PC-3 (cell line): Measurements from ENCODE around the gene ADGRL3.

ENCODE experiments used
- EZH2 ChIP-seq: fragments of 300-600 bp; sonication (generic); IDR thresholded peaks from one replicate; pipeline ENCODE4 v1.6.1; 2017; ENCODE audit warnings: antibody characterized with exemption, mild to moderate bottlenecking, low read length; ENCODE audit not compliant: unreplicated experiment
- TF ChIP-seq, protein P1 (sequence below): fragments of 300-600 bp; sonication (generic); conservative IDR thresholded peaks from 2 replicates; pipeline ENCODE4 v1.5.1; 2017; ENCODE audit warnings: antibody characterized with exemption, low read depth, mild to moderate bottlenecking, low read length

DNA sequence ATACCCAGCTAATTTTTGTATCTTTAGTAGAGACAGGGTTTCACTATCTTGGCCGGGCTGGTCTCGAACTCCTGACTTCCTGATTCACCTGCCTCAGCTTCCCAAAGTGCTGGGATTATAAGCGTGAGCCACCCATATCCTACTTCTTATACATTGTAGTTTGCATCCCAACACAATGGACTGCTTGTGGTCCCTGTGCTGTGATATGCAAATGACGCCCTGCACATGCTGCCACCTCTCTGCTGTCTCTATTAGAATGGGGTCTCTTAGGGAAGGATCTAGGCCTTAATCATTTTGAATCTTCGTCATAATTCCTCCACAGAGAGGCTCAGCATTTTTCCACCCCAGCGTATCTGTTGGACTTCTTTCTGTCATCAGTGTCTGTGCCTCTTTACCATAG lies 595.9 kb downstream of the ADGRL3 start:
- no peak for TF ChIP-seq EZH2
- TF ChIP-seq, protein P1, sequence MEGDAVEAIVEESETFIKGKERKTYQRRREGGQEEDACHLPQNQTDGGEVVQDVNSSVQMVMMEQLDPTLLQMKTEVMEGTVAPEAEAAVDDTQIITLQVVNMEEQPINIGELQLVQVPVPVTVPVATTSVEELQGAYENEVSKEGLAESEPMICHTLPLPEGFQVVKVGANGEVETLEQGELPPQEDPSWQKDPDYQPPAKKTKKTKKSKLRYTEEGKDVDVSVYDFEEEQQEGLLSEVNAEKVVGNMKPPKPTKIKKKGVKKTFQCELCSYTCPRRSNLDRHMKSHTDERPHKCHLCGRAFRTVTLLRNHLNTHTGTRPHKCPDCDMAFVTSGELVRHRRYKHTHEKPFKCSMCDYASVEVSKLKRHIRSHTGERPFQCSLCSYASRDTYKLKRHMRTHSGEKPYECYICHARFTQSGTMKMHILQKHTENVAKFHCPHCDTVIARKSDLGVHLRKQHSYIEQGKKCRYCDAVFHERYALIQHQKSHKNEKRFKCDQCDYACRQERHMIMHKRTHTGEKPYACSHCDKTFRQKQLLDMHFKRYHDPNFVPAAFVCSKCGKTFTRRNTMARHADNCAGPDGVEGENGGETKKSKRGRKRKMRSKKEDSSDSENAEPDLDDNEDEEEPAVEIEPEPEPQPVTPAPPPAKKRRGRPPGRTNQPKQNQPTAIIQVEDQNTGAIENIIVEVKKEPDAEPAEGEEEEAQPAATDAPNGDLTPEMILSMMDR: no peak
